Measurements from ENCODE around the gene RPS5. TPM values are rescaled to one million over a fixed set of nuclear protein-coding genes. Genes with fewer than 3 reads are reported as not detected.

The RPS5 gene
- total and polyA plus RNA-seq, 9 of the 15 experiments (the other 6 are each of a cell fraction or from before 2014, with no cell fraction given), result 1,228 to 3,570 (median 2,484) TPM

GRCh38 chr19:58387338-58388174 is 487 bp downstream of the RPS5 start (continued):
- TF ChIP-seq POU5F1 (IDR thresholded peaks at IDR 0.05; ENCODE audit: borderline replicate concordance, low read depth, low read length, partially characterized antibody) (no peak), GABPA (tag; conservative IDR thresholded peaks at IDR 0.05; ENCODE audit: low read depth) (peak; percentile 89), HLTF (IDR thresholded peaks at IDR 0.05) (0 out of 2 replicates have a peak, but pooled peaks have one; percentile 12), HDAC1 (IDR thresholded peaks at IDR 0.05) (peak in 1 of 2 experiments; percentile 66; a peak in 1 of 4 replicates), TGIF2 (CRISPR knock-in tag; IDR thresholded peaks at IDR 0.05) (peak; percentile 31; the same call in 1 of the 2 replicates), FOXK2 (conservative IDR thresholded peaks at IDR 0.05 in 1 of 2, IDR thresholded peaks at IDR 0.05 in 1 of 2; ENCODE audit: low read depth in 2 of 2) (no peak), HDAC2 (IDR thresholded peaks at IDR 0.05) (peak; percentile 4; the same call in 1 of the 2 replicates), NR2C2 (CRISPR knock-in tag; IDR thresholded peaks at IDR 0.05) (no peak), NR2C2 (tag; IDR thresholded peaks at IDR 0.05) (peak; percentile 92), SAP30 (IDR thresholded peaks at IDR 0.05; ENCODE audit: borderline replicate concordance, insufficient read depth, low read depth, low read length, poor library complexity, severe bottlenecking) (peak; percentile 10), ATF1 (CRISPR knock-in tag; IDR thresholded peaks at IDR 0.05) (no peak), ATF1 (tag; IDR thresholded peaks at IDR 0.05) (peak; percentile 80), ZNF224 (CRISPR knock-in tag; IDR thresholded peaks at IDR 0.05) (0 out of 2 replicates have a peak, but pooled peaks have one; percentile 54), NR4A1 (CRISPR knock-in tag; IDR thresholded peaks at IDR 0.05) (no peak), NR4A1 (tag; IDR thresholded peaks at IDR 0.05) (no peak), SIRT6 (IDR thresholded peaks at IDR 0.05; ENCODE audit: low read depth, low read length) (peak; percentile 59), SREBF2 (CRISPR knock-in tag; IDR thresholded peaks at IDR 0.05) (0 out of 2 replicates have a peak, but pooled peaks have one; percentile 8), SIN3A (IDR thresholded peaks at IDR 0.05; ENCODE audit: borderline replicate concordance in 2 of 2, control insufficient read depth in 1 of 2, low read depth in 2 of 2, low read length in 2 of 2) (peak in 1 of 2 experiments; percentile 39; a peak in 1 of 4 replicates), MEIS2 (IDR thresholded peaks at IDR 0.05; ENCODE audit: partially characterized antibody) (peak; percentile 49), SMAD4 (CRISPR knock-in tag; conservative IDR thresholded peaks at IDR 0.05) (no peak), MAZ (CRISPR knock-in tag; conservative IDR thresholded peaks at IDR 0.05 in 1 of 2, IDR thresholded peaks at IDR 0.05 in 1 of 2) (no peak)
- TF ChIP-seq, protein P1, sequence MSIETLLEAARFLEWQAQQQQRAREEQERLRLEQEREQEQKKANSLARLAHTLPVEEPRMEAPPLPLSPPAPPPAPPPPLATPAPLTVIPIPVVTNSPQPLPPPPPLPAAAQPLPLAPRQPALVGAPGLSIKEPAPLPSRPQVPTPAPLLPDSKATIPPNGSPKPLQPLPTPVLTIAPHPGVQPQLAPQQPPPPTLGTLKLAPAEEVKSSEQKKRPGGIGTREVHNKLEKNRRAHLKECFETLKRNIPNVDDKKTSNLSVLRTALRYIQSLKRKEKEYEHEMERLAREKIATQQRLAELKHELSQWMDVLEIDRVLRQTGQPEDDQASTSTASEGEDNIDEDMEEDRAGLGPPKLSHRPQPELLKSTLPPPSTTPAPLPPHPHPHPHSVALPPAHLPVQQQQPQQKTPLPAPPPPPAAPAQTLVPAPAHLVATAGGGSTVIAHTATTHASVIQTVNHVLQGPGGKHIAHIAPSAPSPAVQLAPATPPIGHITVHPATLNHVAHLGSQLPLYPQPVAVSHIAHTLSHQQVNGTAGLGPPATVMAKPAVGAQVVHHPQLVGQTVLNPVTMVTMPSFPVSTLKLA (conservative IDR thresholded peaks at IDR 0.05), result peak in 1 of 2 experiments; percentile 4; a peak in 2 of 4 replicates
- TF ChIP-seq, protein P2, sequence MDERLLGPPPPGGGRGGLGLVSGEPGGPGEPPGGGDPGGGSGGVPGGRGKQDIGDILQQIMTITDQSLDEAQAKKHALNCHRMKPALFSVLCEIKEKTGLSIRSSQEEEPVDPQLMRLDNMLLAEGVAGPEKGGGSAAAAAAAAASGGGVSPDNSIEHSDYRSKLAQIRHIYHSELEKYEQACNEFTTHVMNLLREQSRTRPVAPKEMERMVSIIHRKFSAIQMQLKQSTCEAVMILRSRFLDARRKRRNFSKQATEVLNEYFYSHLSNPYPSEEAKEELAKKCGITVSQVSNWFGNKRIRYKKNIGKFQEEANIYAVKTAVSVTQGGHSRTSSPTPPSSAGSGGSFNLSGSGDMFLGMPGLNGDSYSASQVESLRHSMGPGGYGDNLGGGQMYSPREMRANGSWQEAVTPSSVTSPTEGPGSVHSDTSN (CRISPR knock-in tag; IDR thresholded peaks at IDR 0.05; ENCODE audit: low read depth), result no peak
- TF ChIP-seq, protein P2 (tag; conservative IDR thresholded peaks at IDR 0.05; ENCODE audit: low read depth), result 0 out of 2 replicates have a peak, but pooled peaks have one; percentile 32
